Activated CD4-positive, alpha-beta T cell treated with anti-CD3 and anti-CD28 coated beads, Interleukin-2, amount 50 U/mL, for 1 hour (primary cell): ENCODE results near the gene CAMKK2.
"Not testable (repeated sequence)": the region's sequence is repeated elsewhere in the genome, so short reads cannot be mapped to it uniquely, and the experiment has no call there.

Source experiments
- DNase-seq: peaks from one replicate; pipeline ENCODE4 v3.0.0-alpha.2; 2020

The CAMKK2 gene

DNA sequence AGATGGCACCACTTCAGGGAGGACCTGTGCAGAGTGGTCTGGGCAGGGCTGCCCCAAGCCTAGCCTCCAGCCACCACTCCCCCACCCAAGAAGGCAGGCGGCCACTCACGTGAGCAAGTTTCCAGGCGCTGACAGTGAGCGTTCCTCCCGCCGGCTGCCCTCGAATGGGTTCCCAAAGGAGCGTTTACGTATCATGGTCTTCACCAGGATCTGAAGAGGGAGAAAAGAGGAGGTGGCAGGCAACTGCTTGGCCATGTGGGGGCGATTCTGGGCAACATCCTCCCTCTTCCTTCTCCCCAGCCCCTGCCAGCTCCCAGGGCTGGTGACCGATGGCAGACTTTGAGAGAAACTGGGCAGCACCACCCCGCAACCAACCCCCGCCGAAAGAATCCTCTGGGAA, 51.5 kb downstream of the CAMKK2 start:
- DNase-seq = no peak

GRCh38 chr12:121241156-121241970, 55.1 kb downstream of the CAMKK2 start:
- no peak for DNase-seq

DNA sequence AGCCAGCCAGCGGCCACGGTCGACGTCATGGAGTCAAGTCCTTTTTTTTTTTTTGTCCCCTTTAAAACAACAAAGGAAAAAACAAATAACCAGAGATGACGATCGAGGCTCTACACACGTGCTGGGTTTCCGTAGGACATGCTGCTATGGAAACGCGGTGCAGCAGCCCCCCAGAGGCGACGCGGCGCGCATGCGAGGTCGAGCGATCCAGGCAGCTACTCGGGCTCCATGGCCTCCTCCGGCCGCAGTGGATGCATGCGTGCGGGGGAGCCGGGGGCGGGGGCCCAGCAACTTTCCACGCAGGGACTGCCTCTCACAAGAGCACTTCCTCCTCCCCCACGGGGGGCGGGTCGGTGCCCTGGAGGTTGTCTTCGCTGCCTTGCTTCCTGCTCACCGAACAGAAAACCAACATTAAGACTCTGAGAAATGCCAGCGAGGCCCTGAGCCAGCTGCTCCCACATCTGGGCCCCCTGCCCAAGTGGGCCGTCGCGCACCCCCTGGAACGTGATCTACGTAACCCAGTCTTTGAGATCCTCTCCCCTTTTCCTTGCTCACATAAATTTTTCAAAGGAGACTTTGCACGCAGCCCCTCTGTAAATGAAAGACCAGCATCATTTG, 55.9 kb downstream of the CAMKK2 start:
- DNase-seq = peak; percentile 96

- DNase-seq = no peak
These were observed 56.5 kb downstream of the CAMKK2 start for GRCh38 chr12:121240062-121240420.

DNA sequence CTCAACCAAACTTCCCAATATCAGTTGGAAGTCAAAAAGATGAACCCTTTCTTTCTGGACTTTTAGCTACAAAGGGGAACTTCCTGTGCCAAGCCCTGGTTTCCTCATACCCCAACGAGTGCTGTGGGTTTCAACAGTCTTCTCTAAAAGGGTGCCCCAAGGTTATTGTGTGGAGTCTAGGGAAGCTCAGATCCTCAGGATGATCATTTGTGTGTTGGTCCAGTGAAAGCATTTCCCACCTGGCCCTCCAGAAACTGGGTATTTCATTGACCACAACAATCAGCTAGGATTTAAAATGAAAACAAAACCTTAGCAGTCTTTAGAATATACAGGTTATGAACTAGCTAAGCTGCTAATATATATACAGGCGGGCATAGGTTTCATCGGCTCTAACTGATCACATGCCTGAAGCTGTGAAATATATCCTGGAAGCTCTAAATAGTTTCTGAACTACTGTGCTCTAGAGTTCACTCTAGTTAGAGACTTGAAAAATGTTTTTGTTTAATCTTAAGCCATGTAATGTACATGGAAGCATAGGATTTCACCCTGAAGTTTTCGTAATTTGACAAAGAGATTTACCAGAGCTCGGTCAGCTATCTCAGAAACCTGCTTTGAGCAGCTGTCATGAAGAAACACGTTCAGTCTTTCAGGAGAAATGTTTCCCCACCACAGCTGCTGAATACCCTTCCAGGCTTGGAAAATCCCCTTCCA, 57.0 kb downstream of the CAMKK2 start:
- DNase-seq = no peak

DNA sequence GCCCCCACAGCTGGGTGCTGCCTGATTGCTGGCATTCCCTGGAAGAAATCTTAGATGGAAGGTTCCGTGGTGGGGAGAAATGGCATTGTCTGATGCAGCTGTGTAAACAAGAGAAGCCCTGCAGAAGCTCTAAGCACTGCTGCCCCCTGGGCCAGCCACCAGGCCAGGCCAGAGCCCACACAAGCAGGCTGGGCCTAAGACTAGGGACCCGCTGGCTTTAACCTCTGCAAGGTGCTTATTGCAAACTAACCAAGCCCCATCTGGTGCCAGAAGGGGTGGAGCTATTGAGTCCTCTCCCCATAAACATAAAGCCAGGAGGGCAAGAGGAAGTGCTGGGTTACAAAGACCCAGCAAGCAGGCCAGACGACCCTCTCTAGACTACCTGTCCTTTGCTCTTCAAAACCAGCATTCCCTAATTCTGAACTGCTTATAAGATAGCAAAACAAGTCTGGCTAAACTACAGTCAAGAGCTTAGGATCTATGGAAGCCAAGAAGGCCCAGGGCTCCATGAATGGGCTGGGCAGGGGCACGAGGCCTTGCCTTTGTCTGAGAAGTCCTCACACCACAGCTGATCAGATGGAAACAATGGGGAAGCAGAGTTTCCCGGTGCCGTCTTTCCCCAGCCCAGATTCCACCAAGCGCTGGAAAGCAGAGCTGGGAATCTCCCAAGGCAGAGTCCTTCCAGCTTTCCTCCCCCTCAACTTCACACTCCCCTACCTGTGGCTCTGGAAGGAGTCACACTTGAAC, 57.7 kb downstream of the CAMKK2 start:
- DNase-seq = no peak

GRCh38 chr12:121238086-121238485, 58.4 kb downstream of the CAMKK2 start:
- no peak for DNase-seq

DNA sequence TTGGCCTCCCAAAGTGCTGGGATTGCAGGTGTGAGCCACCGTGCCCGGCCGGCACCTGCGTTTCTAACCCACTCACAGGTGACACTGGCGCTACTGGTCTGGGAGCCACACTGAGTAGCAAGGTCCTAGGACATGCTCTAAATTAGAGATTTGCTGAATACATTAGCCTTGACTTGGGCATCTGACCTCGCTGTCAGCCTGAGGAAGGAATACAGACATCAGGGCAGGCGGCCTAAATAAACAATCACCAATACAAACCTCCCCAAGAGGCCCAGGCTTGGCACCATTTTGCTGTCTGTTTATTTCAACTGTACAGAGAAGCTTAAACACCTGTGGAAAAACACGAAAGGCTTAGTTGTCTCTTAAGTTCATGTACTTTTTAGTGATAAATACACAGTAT, 59.1 kb downstream of the CAMKK2 start:
- no peak for DNase-seq

GRCh38 chr12:121236776-121237175, 59.7 kb downstream of the CAMKK2 start:
- DNase-seq = no peak

DNA sequence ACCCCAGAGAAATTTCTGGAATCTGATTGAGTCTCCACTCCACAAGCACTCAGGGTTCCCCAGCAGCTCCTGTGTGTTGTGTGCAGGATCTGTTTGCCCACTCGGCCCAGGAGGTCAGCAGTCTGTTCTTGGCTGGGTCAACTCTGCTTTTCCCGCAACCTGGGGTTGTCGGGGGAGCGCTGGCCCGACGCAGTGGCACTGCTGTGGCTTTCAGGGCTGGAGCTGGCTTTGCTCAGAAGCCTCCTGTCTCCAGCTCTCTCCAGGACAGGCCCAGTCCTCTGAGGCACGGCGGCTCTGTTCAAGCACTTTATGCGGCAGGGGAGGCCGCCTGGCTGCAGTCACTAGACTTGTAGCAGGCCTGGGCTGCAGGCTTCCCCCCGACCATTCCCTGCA, 62.9 kb downstream of the CAMKK2 start:
- DNase-seq = no peak

- DNase-seq = no peak
These were observed 63.4 kb downstream of the CAMKK2 start for GRCh38 chr12:121232977-121233627.

DNA sequence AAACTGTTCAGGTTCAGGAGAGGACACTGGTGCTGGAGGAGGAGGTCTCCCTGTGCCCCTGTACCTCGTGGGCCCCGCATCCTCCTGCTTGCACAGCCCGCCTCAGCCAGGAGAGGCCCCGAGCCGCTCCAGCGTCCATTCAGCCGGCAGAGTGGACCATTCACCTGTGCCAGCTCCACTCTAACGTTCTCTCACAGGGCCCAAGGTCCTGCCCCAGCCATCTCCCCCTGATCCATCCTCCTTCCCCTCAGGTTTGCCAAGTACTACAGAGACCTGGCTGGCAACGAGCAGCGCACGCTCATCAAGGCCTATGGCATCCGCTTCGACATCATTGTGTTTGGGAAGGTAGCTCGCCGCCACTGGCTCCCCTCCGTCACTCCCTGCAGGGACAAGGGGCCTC, 64.3 kb downstream of the CAMKK2 start:
- no peak for DNase-seq

GRCh38 chr12:121230538-121230907, 66.0 kb downstream of the CAMKK2 start:
- no peak for DNase-seq

- peak; percentile 53 for DNase-seq
These were observed 66.5 kb downstream of the CAMKK2 start for GRCh38 chr12:121229826-121230537.

DNA sequence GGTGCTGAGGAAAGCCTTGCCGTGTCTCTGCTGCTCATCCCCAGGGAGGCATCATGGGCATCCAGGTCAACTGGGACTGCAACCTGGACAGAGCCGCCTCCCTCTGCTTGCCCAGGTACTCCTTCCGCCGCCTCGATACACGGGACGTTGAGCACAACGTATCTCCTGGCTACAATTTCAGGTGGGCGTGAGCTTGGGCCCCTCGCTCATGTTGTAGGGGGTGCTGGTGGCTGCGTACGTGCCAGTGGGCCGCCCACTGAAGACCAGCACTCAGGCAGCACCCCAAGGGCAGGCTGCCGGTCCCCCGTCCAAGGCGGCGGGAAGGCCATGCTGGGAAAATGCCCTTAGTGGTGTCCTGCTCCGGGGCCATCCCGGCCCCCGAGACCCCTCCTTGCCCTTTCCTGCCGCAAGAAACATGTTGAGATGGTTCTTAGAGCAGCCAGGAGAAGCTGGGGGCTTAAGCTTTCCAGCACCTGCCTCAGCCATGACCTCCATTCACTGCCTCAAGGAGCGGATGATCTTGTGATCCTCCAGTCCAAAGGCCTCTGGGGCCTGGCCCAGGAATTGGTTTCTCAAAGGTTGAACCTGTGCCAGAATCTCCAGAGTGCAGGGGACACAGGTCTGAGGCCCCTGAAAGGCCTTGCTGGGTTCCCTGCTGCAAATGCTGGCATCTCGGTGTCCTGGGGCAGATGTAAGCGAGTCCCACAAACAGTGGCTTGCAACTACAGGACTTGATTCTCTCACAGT, 67.4 kb downstream of the CAMKK2 start:
- DNase-seq = no peak

DNA sequence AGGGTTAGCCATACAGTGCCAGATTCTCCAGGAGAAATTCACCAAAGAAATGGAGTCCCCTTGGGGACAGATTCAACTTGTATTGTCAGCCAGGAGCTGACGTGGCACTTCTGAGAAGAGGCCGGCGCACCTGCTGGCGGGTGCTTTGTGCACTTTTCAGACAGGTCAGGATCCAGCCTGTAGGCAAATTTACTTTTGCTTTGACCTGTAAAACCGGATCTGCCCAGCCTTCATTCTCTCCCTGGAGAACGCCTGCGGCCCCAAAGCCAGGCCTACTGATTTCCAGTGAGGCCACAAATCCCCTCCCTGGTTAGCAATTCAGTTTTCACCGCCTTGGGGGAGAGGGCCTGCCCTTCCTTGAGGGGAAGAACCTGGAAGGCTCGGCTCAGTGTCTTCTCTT, 69.2 kb downstream of the CAMKK2 start:
- DNase-seq = no peak

GRCh38 chr12:121226871-121227270, 69.6 kb downstream of the CAMKK2 start:
- DNase-seq = not testable (repeated sequence)

- DNase-seq = no peak
These were observed 70.1 kb downstream of the CAMKK2 start for GRCh38 chr12:121226399-121226798.

GRCh38 chr12:121224591-121224990, 71.9 kb downstream of the CAMKK2 start:
- peak; percentile 47 for DNase-seq

DNA sequence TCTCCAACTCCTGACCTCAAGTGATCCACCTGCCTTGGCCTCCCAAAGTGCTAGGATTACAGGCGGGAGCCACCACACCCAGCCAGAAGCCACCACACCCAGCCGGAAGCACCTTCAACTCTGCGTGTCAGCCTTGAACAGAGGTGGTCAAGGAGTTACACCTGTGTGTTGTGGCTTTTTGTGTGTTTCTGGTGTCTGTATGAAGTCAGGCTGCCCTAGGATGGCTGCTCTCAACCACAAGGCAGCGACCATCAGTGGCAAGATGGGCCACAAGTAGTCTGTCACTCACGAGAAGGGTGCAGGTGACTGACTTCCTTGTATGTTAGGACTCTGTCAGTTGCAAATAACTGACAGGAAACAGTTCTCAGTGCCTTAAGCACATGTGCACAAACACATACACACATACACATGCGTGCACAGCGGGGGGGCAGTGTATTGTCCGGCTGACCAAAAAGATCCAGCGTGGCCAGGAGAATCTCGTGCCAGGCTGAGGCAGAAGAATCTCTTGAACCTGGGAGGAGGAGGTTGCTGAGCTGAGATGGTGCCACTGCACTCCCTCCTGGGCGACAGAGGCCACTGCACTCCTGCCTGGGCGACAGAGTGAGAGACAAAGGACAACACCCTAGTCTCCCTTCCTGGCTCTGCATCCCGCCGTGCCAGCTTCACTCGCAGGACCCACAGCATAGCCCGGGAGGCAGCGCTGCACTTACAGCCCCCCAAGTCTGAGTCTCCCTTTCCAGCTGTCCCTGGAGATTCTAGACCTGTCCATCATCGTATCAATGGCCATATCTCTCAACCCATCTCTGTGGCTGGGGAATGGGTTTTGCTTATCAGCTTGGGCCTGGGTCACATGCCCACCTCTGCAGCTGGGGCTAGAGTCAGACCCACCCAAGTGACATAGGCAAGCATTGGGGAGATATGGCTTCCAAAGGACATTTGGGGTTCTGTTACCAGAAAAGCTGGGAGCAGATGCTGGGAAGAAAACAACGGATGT, 72.9 kb downstream of the CAMKK2 start:
- no peak for DNase-seq
